D721Med (cell line): Measurements from ENCODE around the gene AK5.

ENCODE experiments used
- DNase-seq: peaks from one replicate; pipeline ENCODE4 v3.0.0; 2011; ENCODE audit warnings: low spot score; ENCODE audit not compliant: insufficient read length
- FAIRE-seq: peaks from 2 replicates; lab custom pipeline; 2011; peaks lifted over from hg19 to GRCh38; lab: Jason Lieb, UNC
- TF ChIP-seq, protein P1 (sequence below): IDR thresholded peaks from 2 replicates; pipeline ENCODE4 v1.5.1; 2012; ENCODE audit warnings: mild to moderate bottlenecking, control low read depth; ENCODE audit not compliant: insufficient read depth; ENCODE audit errors: missing control alignments

AK5 gene

DNA sequence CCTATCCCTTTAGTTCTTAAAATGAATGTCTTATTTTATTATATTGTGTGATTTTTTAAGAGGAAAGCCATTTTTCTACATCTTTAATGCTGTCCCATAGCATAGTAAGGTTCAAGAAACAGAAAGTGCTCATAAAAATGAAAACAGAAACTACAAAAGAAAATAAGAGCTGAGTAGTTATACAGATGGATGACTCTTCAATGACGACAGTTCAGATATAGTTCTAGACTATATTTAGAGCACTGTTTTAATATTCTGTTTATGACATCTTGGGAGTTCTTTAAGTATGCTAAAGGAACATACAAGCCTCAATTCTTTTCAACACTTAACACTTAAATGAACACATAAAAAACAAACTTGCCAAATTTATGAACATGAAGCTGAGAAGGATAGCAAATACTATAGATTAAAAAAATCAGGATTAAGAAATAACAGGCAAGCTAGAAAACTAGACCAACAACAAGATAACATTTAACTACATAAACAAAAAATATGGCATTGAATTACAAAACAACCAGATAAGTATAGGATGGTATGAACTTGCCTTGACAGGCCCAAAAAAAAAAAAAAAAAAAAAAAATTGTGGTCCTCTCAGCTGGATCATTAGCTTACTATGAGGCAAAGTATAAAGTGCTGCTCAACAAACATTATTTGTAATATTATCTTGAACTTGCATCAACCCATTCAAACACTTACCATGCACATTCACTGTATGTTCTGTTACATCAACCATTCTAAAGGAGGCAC lies 312.7 kb downstream of the AK5 start:
- FAIRE-seq, result no peak
- TF ChIP-seq, protein P1, sequence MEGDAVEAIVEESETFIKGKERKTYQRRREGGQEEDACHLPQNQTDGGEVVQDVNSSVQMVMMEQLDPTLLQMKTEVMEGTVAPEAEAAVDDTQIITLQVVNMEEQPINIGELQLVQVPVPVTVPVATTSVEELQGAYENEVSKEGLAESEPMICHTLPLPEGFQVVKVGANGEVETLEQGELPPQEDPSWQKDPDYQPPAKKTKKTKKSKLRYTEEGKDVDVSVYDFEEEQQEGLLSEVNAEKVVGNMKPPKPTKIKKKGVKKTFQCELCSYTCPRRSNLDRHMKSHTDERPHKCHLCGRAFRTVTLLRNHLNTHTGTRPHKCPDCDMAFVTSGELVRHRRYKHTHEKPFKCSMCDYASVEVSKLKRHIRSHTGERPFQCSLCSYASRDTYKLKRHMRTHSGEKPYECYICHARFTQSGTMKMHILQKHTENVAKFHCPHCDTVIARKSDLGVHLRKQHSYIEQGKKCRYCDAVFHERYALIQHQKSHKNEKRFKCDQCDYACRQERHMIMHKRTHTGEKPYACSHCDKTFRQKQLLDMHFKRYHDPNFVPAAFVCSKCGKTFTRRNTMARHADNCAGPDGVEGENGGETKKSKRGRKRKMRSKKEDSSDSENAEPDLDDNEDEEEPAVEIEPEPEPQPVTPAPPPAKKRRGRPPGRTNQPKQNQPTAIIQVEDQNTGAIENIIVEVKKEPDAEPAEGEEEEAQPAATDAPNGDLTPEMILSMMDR, result no peak
- no peak for DNase-seq

DNA sequence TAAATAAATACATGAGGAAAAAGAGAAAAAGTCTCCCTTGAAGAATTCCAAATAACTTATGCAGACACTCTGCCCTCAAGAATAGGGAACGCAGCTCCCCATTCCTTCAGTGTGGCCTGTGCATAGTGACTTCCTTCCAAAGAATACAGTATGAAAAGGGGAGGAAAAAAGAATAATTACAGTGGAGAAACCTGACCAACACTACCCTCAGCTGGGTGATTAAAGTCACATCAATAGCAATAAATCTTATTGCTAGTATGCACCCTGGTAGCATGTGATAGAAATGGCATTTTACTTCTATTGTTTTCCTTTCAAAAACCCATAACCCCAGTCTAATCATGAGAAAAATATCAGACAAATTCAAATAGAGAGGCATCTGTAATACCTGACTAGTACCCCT lies 315.5 kb downstream of the AK5 start:
- TF ChIP-seq, protein P1, result no peak
- DNase-seq (no peak), FAIRE-seq (no peak)

DNA sequence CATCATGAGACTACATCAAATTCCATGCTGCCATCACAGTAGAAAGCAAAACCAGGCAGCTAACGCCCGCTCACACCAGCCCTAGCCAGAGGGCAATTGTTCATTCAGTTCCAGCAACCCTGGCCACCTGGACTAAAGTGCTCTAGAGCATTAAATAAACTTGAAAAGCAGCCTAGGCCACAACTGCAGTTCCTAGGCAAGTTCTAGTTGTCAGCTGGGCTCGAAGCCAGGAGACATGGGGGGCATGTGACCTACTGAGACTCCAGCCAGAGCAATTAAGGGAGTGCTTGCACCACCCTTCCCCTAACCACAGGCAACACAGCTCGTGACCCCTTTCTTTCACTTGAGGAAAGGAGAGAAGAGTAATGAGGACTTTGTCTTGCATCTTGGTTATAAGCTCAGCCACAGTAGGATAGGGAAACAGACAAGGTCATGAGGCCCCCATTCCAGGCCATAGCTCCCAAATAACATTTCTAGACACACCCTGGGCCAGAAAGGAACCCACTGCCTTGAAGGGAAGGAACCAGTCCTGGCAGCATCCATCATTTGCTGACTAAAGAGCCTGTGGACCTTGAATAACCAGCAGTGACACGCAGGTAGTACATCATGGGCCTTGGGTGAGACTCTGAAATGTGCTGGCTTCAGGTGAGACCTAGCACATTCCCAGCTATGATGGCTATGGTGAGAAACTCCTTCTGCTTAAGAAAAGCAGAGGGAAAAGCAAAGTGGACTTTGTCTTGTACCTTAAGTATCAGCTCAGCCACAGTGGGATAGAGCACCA lies 323.6 kb downstream of the AK5 start:
- no peak for DNase-seq
- TF ChIP-seq, protein P1, result no peak
- no peak for FAIRE-seq

DNA sequence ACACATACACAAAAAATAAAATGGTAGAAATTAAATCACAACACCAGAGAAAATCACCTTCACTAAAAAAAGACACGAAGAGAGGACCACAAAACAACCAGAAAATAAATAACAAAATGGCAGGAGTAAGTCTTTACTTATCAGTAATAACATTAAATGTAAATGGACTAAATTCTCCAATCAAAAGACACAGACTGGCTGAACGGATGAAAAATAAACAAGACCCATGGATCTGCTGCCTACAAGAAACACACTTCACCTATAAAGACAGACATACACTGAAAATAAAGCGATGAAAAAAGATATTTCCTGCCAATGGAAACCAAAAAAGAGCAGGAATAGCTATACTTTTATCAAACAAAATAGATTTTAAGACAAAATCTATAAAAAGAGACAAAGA lies 327.1 kb downstream of the AK5 start:
- DNase-seq (no peak), FAIRE-seq (no peak)
- TF ChIP-seq, protein P1, result no peak
